ENCODE results near the gene MORC3. TPM values are rescaled to one million over a fixed set of nuclear protein-coding genes. Genes with fewer than 3 reads are reported as not detected.

The MORC3 gene
- total and polyA plus RNA-seq, 9 of the 15 experiments (the other 6 are each of a cell fraction or from before 2014, with no cell fraction given) = 12.7 to 53.7 (median 36.0) TPM

- TF ChIP-seq ATF3 (IDR thresholded peaks at IDR 0.05) (no peak), ATF3 (CRISPR knock-in tag; conservative IDR thresholded peaks at IDR 0.05) (no peak), ELF2 (CRISPR knock-in tag; IDR thresholded peaks at IDR 0.05) (peak; percentile 35; the same call in 1 of the 2 replicates), FUS (optimal IDR thresholded peaks at IDR 0.05; ENCODE audit: low read depth, low read length) (peak; percentile 49), ARID3A (IDR thresholded peaks at IDR 0.05; ENCODE audit: borderline replicate concordance, low read depth, low read length) (no peak), USF2 (CRISPR knock-in tag; IDR thresholded peaks at IDR 0.05) (no peak), POU5F1 (IDR thresholded peaks at IDR 0.05; ENCODE audit: borderline replicate concordance, low read depth, low read length, partially characterized antibody) (no peak), TBP (optimal IDR thresholded peaks at IDR 0.05; ENCODE audit: low read depth, low read length) (peak; percentile 94), ZNF408 (CRISPR knock-in tag; IDR thresholded peaks at IDR 0.05; ENCODE audit: low read depth) (no peak), GATAD2B (IDR thresholded peaks at IDR 0.05; ENCODE audit: borderline replicate concordance) (no peak), GATAD2A (IDR thresholded peaks at IDR 0.05) (no peak), GABPB1 (CRISPR knock-in tag; IDR thresholded peaks at IDR 0.05) (peak; percentile 96), NR2F6 (CRISPR knock-in tag; IDR thresholded peaks at IDR 0.05) (no peak), SUPT5H (IDR thresholded peaks at IDR 0.05) (peak; percentile 88), FOSL1 (tag; conservative IDR thresholded peaks at IDR 0.05) (peak; percentile 62), CHD4 (IDR thresholded peaks at IDR 0.05; ENCODE audit: insufficient read depth, insufficient replicate concordance, low read depth, low read length, poor library complexity, severe bottlenecking) (no peak), NFIX (CRISPR knock-in tag; IDR thresholded peaks at IDR 0.05; ENCODE audit: low read depth) (no peak), RFX1 (IDR thresholded peaks at IDR 0.05) (no peak), ETS2 (tag; IDR thresholded peaks at IDR 0.05; ENCODE audit: borderline replicate concordance, poor library complexity, severe bottlenecking) (no peak), ZNF224 (CRISPR knock-in tag; IDR thresholded peaks at IDR 0.05) (0 out of 2 replicates have a peak, but pooled peaks have one; percentile 27), STAT5A (IDR thresholded peaks at IDR 0.05; ENCODE audit: borderline replicate concordance, low read length) (no peak), CBX2 (IDR thresholded peaks at IDR 0.05; ENCODE audit: insufficient read depth, low read length, poor library complexity, severe bottlenecking) (no peak), ZNF239 (CRISPR knock-in tag; IDR thresholded peaks at IDR 0.05) (no peak), MTA2 (IDR thresholded peaks at IDR 0.05; ENCODE audit: low read depth) (no peak), ZNF57 (CRISPR knock-in tag; IDR thresholded peaks at IDR 0.05) (no peak), NFE2L1 (tag; IDR thresholded peaks at IDR 0.05; ENCODE audit: borderline replicate concordance, low read depth) (no peak)
Observed at GRCh38 chr21:36319767-36320420, at the start of gene MORC3 (continued).
